IMR-90 (cell line): ENCODE results near the gene TTC39A. TPM values are rescaled to one million over a fixed set of nuclear protein-coding genes. Genes with fewer than 3 reads are reported as not detected.

Experiments used
- ATAC-seq: fragments of 200-7000 bp; cut with Tn5 transposase; 2 replicates; pipeline ENCODE4 v1.9.1; 2020; ENCODE audit warnings: low read depth, mild to moderate bottlenecking, moderate library complexity
- BruUV-seq: library from RNA; stranded (reverse); fragments of 400-500 nt; replicated peaks from 2 replicates; lab custom pipeline; 2021; lab: Mats Ljungman, UMichigan
- CTCF ChIA-PET: fragments of 300-600 bp; formaldehyde crosslinking; extraction: SDS; loops from one replicate; lab custom pipeline; 2021; ENCODE audit warnings: antibody characterized with exemption; lab: Yijun Ruan, JAX
- POLR2A ChIA-PET: fragments of 300-600 bp; sonication (Branson Sonifier 250); formaldehyde crosslinking; loops from one replicate; lab custom pipeline; 2022; ENCODE audit warnings: antibody characterized with exemption; ENCODE audit not compliant: unreplicated experiment; lab: Charles Lee
- DNase-seq: peaks from one replicate; pipeline ENCODE4 v3.0.0; 2013
- H2AFZ ChIP-seq: replicated peaks from 2 replicates; pipeline ENCODE3; 2013; ENCODE audit warnings: low read length, mild to moderate bottlenecking; ENCODE audit not compliant: poor library complexity
- H2AK5ac ChIP-seq: 2 replicates; pipeline ENCODE4 v1.6.1; 2013; ENCODE audit warnings: low read depth, low read length, inconsistent platforms
- H2AK9ac ChIP-seq: replicated peaks from 2 replicates; pipeline ENCODE3; 2013; ENCODE audit warnings: mild to moderate bottlenecking, low read depth, low read length, moderate library complexity; ENCODE audit not compliant: poor library complexity
- H2BK120ac ChIP-seq: 2 replicates; pipeline ENCODE4 v1.6.1; 2013; ENCODE audit warnings: low read depth, low read length, inconsistent platforms
- H2BK15ac ChIP-seq: 3 replicates; pipeline ENCODE4 v1.6.1; 2013; ENCODE audit warnings: low read depth, low read length, inconsistent platforms
- H2BK20ac ChIP-seq: 2 replicates; pipeline ENCODE4 v1.6.1; 2013; ENCODE audit warnings: low read depth, mild to moderate bottlenecking, inconsistent platforms, low read length, moderate library complexity
- H2BK5ac ChIP-seq: 2 replicates; pipeline ENCODE4 v1.6.1; 2013; ENCODE audit warnings: mild to moderate bottlenecking, low read depth, low read length, inconsistent platforms; ENCODE audit not compliant: poor library complexity, severe bottlenecking
- H3K14ac ChIP-seq: replicated peaks from 2 replicates; pipeline ENCODE4 v1.6.1; 2013; ENCODE audit warnings: low read depth, low read length, inconsistent platforms
- H3K18ac ChIP-seq: 2 replicates; pipeline ENCODE4 v1.6.1; 2013; ENCODE audit warnings: low read depth, low read length, control low read depth
- H3K23ac ChIP-seq: 2 replicates; pipeline ENCODE4 v1.6.1; 2013; ENCODE audit warnings: low read depth, low read length, inconsistent platforms
- H3K27ac ChIP-seq: 2 replicates; pipeline ENCODE4 v1.5.1; 2013; ENCODE audit warnings: mild to moderate bottlenecking, control low read depth, low read length; ENCODE audit not compliant: insufficient read depth
- H3K27me3 ChIP-seq: 2 replicates; pipeline ENCODE4 v1.6.1; 2013; ENCODE audit warnings: low read length; ENCODE audit not compliant: control insufficient read depth, insufficient read depth
- H3K36me3 ChIP-seq: 2 replicates; pipeline ENCODE4 v1.6.1; 2013; ENCODE audit warnings: low read length, mixed read lengths; ENCODE audit not compliant: control insufficient read depth, insufficient read depth
- H3K4ac ChIP-seq: 2 replicates; pipeline ENCODE4 v1.6.1; 2013; ENCODE audit warnings: low read depth, low read length, inconsistent platforms
- H3K4me1 ChIP-seq: 2 replicates; pipeline ENCODE4 v1.6.1; 2013; ENCODE audit warnings: low read length, mixed read lengths; ENCODE audit not compliant: control insufficient read depth, insufficient read depth
- H3K4me2 ChIP-seq: 2 replicates; pipeline ENCODE4 v1.6.1; 2013; ENCODE audit warnings: low read depth, mild to moderate bottlenecking, control low read depth, low read length, moderate library complexity
- H3K4me3 ChIP-seq: 2 replicates; pipeline ENCODE4 v1.5.1; 2013; ENCODE audit warnings: low read depth, mild to moderate bottlenecking, control low read depth, low read length, moderate library complexity; ENCODE audit not compliant: insufficient read depth
- H3K56ac ChIP-seq: 2 replicates; pipeline ENCODE4 v1.6.1; 2013; ENCODE audit warnings: low read length, inconsistent platforms; ENCODE audit not compliant: insufficient read depth; ENCODE audit errors: extremely low read depth
- H3K79me1 ChIP-seq, 2 experiments: 2 replicates each; pipeline ENCODE4 v1.6.1; 2013; ENCODE audit warnings: low read length in 2 of 2, inconsistent platforms in 1 of 2, low read depth in 1 of 2
- H3K9ac ChIP-seq: 2 replicates; pipeline ENCODE4 v1.6.1; 2013; ENCODE audit warnings: low read depth, low read length, control low read depth
- H3K9me1 ChIP-seq: 2 replicates; pipeline ENCODE4 v1.6.1; 2013; ENCODE audit warnings: low read length, inconsistent platforms; ENCODE audit not compliant: insufficient read depth
- H3K9me3 ChIP-seq: 2 replicates; pipeline ENCODE4 v1.6.1; 2013; ENCODE audit warnings: low read length; ENCODE audit not compliant: control insufficient read depth, insufficient read depth
- H4K20me1 ChIP-seq: 2 replicates; pipeline ENCODE4 v1.6.1; 2013; ENCODE audit warnings: low read length, inconsistent platforms; ENCODE audit not compliant: insufficient read depth
- H4K5ac ChIP-seq: 2 replicates; pipeline ENCODE4 v1.6.1; 2013; ENCODE audit warnings: mild to moderate bottlenecking, low read depth, low read length, control low read depth
- H4K8ac ChIP-seq, 2 experiments: 2 replicates each; pipeline ENCODE4 v1.6.1; 2013; ENCODE audit warnings: low read depth in 2 of 2, low read length in 2 of 2, control low read depth in 1 of 2, inconsistent platforms in 1 of 2
- H4K91ac ChIP-seq: 2 replicates; pipeline ENCODE4 v1.6.1; 2013; ENCODE audit warnings: low read depth, low read length, inconsistent platforms; ENCODE audit not compliant: insufficient read depth
- BHLHE40 ChIP-seq: fragments of 150-350 bp; IDR thresholded peaks from 2 replicates; pipeline ENCODE4 v1.6.1; 2016; ENCODE audit warnings: mild to moderate bottlenecking, low read depth, low read length
- CEBPB ChIP-seq: IDR thresholded peaks from 2 replicates; pipeline ENCODE4 v1.6.1; 2012; ENCODE audit warnings: low read depth, low read length, improper control_type of control experiment
- CHD1 ChIP-seq: IDR thresholded peaks from 2 replicates; pipeline ENCODE4 v1.6.1; 2012; ENCODE audit warnings: low read depth, low read length, improper control_type of control experiment
- CTCF ChIP-seq: conservative IDR thresholded peaks from 2 replicates; pipeline ENCODE4 v1.5.1; 2012; ENCODE audit warnings: mild to moderate bottlenecking, low read depth, low read length, improper control_type of control experiment
- ELK1 ChIP-seq: fragments of 150-350 bp; IDR thresholded peaks from 2 replicates; pipeline ENCODE4 v1.6.1; 2016; ENCODE audit warnings: low read depth, mild to moderate bottlenecking, low read length, moderate library complexity, borderline replicate concordance
- FOS ChIP-seq: fragments of 150-350 bp; IDR thresholded peaks from 2 replicates; pipeline ENCODE4 v1.6.1; 2016; ENCODE audit warnings: low read depth, low read length
- MAFK ChIP-seq: IDR thresholded peaks from 2 replicates; pipeline ENCODE4 v1.6.1; 2012; ENCODE audit warnings: low read depth, low read length, improper control_type of control experiment
- MAZ ChIP-seq: IDR thresholded peaks from 2 replicates; pipeline ENCODE4 v1.6.1; 2012; ENCODE audit warnings: low read depth, mild to moderate bottlenecking, low read length, improper control_type of control experiment, moderate library complexity, borderline replicate concordance
- MXI1 ChIP-seq: IDR thresholded peaks from 2 replicates; pipeline ENCODE4 v1.6.1; 2012; ENCODE audit warnings: low read depth, mild to moderate bottlenecking, low read length, moderate library complexity, borderline replicate concordance
- NFE2L2 ChIP-seq: fragments of 150-350 bp; IDR thresholded peaks from 2 replicates; pipeline ENCODE4 v1.6.1; 2016; ENCODE audit warnings: low read depth, mild to moderate bottlenecking, low read length
- POLR2A ChIP-seq: IDR thresholded peaks from 2 replicates; pipeline ENCODE4 v1.6.1; 2012; ENCODE audit warnings: mild to moderate bottlenecking, low read depth, low read length
- RAD21 ChIP-seq: IDR thresholded peaks from 2 replicates; pipeline ENCODE4 v1.6.1; 2012; ENCODE audit warnings: low read length, improper control_type of control experiment
- RCOR1 ChIP-seq: IDR thresholded peaks from 2 replicates; pipeline ENCODE4 v1.6.1; 2012; ENCODE audit warnings: mild to moderate bottlenecking, low read length, improper control_type of control experiment; ENCODE audit not compliant: insufficient replicate concordance
- RFX5 ChIP-seq: IDR thresholded peaks from 2 replicates; pipeline ENCODE4 v1.8.0; 2012; ENCODE audit warnings: low read depth, mild to moderate bottlenecking, low read length, moderate library complexity
- SMC3 ChIP-seq: fragments of 150-350 bp; IDR thresholded peaks from 2 replicates; pipeline ENCODE4 v1.6.1; 2016; ENCODE audit warnings: low read depth, mild to moderate bottlenecking, antibody characterized with exemption, low read length, moderate library complexity
- USF2 ChIP-seq: fragments of 150-350 bp; IDR thresholded peaks from 2 replicates; pipeline ENCODE4 v1.6.1; 2017; ENCODE audit warnings: mild to moderate bottlenecking, antibody characterized with exemption, low read length, low read depth
- WGBS, 2 experiments: methylation state at CpG; one replicate each; pipeline versions ENCODE4 v1.1.5 to v1.1.7; 2013; ENCODE audit warnings: missing lambda C conversion rate in 2 of 2; ENCODE audit not compliant: insufficient read length in 1 of 2; ENCODE audit errors: extremely low coverage in 2 of 2; 5-methylcytosine and 5-hydroxymethylcytosine counted together
- dilution Hi-C: fragments of 300-500 bp; cut with HindIII; formaldehyde crosslinking; loops from one replicate; pipeline ENCODE4 v1.14.3; 2018; ENCODE audit warnings: low sequenced_read_pairs; ENCODE audit not compliant: unreplicated experiment
- in situ Hi-C: fragments of 300-500 bp; cut with MboI; formaldehyde crosslinking; loops from 3 replicates; pipeline ENCODE4 v1.14.3; 2019; ENCODE audit warnings: low sequenced_read_pairs, inconsistent platforms, mixed read lengths
- intact Hi-C: fragments of 100-400 bp; cut with micrococcal nuclease; formaldehyde crosslinking; loops from 2 replicates; pipeline ENCODE4 v1.10.0; 2022
- polyA plus RNA-seq, 3 experiments: library from polyadenylated mRNA; depleted of rRNA; stranded (reverse); fragments of >200 nt; gene quantifications; 2 replicates each; pipeline ENCODE4 v1.2.3, GENCODE V29; 2012; ENCODE audit warnings: low replicate concordance in 1 of 3
- total RNA-seq: library from RNA; depleted of rRNA; stranded (reverse); fragments of >200 nt; gene quantifications from 2 replicates; pipeline ENCODE4 v1.2.3, GENCODE V29; 2012

The TTC39A gene
- total and polyA plus RNA-seq, 2 of the 4 experiments (the other 2 are of a cell fraction), result 0.62 to 0.72 TPM

- dilution Hi-C loops (no loop called here), in situ Hi-C loops (no loop called here), intact Hi-C loops (no loop called here)
- BruUV-seq, result no TSS peak
- 0 out of 4 replicates have a peak, but pooled peaks cover 0 to 7% of the 10 kb centered on the region in 2 experiments for H3K79me1 ChIP-seq
- H2BK15ac ChIP-seq, result no peak overlapping the region
- H2AK9ac ChIP-seq, result no peak overlapping the region
- no peak overlapping the region for H3K4me2 ChIP-seq
- POLR2A ChIA-PET, result no interaction called here
- H2BK20ac ChIP-seq, result no peak overlapping the region
- no peak overlapping the region for H2BK5ac ChIP-seq
- H3K4me3 ChIP-seq, result no peak overlapping the region
- H4K5ac ChIP-seq, result no peak overlapping the region
- no peak overlapping the region for H3K23ac ChIP-seq
- peaks cover 3% of the 10 kb centered on the region; the same call in 1 of the 2 replicates for H3K4me1 ChIP-seq
- no peak overlapping the region for H3K56ac ChIP-seq
- no peak overlapping the region for H2AFZ ChIP-seq
- H4K91ac ChIP-seq, result no peak overlapping the region
- no peak overlapping the region for H4K8ac ChIP-seq
- no peak overlapping the region for H2BK120ac ChIP-seq
- H3K27me3 ChIP-seq, result no peaks in the 10 kb centered on the region
- no peak overlapping the region for H3K4ac ChIP-seq
- no peak overlapping the region for H3K18ac ChIP-seq
- WGBS, 2 experiments, result 100% methylated on average over 3 of the region's 8 CpGs; no CpG with 5 or more reads in 1 of the 2 experiments
- DNase-seq, result no peak
- TF ChIP-seq SMC3, result no peak
- no peak for TF ChIP-seq RFX5
- no peak for TF ChIP-seq USF2
- TF ChIP-seq MAFK, result no peak
- TF ChIP-seq RAD21, result no peak
- no peak for TF ChIP-seq NFE2L2
- no peak for TF ChIP-seq ELK1
- no peak for TF ChIP-seq CHD1
- no peak for TF ChIP-seq BHLHE40
- TF ChIP-seq FOS, result no peak
- TF ChIP-seq CTCF, result no peak
- no peak for TF ChIP-seq RCOR1
- TF ChIP-seq CEBPB, result no peak
- no peak for TF ChIP-seq MAZ
- TF ChIP-seq MXI1, result no peak
- no peak for TF ChIP-seq POLR2A
- no peaks in the 10 kb centered on the region for H3K9me3 ChIP-seq
- no peaks in the 10 kb centered on the region for H4K20me1 ChIP-seq
- ATAC-seq, result no peak
- no peak overlapping the region for H3K27ac ChIP-seq
- CTCF ChIA-PET, result no interaction called here
- no peak overlapping the region for H3K9ac ChIP-seq
- H3K14ac ChIP-seq, result no peak overlapping the region
- H3K36me3 ChIP-seq, result peaks cover 5% of the 10 kb centered on the region
- no peak overlapping the region for H2AK5ac ChIP-seq
- peaks cover 4% of the 10 kb centered on the region; the same call in 1 of the 2 replicates for H3K9me1 ChIP-seq
Measured at GRCh38 chr1:51287966-51288365, 42.4 kb downstream of the TTC39A start.
